GM18873 (cell line): ENCODE measurements around the gene DPY19L3.
"Not testable (repeated sequence)": the region's sequence is repeated elsewhere in the genome, so short reads cannot be mapped to it uniquely, and the experiment has no call there.

Experiments used
- ATAC-seq: cut with Tn5 transposase; IDR thresholded peaks from one replicate; pipeline ENCODE4 v1.9.1; 2021; ENCODE audit warnings: mild to moderate bottlenecking, moderate library complexity, moderate number of reproducible peaks; ENCODE audit not compliant: unreplicated experiment, low FRiP score

Gene DPY19L3

DNA sequence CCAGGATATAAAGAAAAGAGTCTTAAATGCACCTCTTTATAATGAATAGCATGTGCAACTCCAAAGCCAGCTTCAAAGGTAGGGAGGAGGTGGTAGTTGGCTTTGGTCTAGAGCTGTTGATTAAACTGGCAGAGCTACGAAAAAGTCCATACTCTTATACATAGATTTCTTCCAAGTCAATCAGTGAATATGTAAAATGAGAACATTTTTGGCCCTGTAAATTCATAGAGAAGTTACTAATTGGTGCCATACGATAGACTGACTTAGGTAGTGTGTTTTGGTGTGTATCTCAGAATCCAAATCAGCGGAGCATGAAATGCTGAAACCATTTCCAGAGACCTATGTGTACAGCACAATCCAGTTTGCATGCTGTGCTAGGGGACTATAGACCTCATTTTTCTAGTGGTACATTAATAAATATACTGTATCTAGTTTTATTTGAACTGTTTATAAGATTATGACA, 17.1 kb upstream of the DPY19L3 start:
- ATAC-seq: no peak

DNA sequence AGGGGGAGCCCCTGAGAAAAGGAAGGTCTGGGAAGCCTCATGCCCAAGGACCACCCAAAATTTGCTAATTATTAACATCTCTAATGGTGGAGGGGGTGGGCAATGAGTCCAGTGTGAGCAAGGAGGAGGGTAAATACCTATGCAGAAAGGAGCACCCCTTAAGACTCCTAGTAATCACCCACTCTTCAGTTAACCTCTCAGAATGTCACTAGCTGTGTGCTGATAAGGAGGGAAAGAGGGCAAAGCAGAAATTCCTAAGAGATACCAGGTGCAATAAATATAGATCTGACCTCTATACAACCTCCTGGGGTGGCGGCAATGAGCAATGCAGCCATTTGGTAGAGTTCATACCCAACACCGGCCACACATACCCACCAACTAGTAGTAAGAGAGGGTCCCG, 12.7 kb upstream of the DPY19L3 start:
- no peak for ATAC-seq

DNA sequence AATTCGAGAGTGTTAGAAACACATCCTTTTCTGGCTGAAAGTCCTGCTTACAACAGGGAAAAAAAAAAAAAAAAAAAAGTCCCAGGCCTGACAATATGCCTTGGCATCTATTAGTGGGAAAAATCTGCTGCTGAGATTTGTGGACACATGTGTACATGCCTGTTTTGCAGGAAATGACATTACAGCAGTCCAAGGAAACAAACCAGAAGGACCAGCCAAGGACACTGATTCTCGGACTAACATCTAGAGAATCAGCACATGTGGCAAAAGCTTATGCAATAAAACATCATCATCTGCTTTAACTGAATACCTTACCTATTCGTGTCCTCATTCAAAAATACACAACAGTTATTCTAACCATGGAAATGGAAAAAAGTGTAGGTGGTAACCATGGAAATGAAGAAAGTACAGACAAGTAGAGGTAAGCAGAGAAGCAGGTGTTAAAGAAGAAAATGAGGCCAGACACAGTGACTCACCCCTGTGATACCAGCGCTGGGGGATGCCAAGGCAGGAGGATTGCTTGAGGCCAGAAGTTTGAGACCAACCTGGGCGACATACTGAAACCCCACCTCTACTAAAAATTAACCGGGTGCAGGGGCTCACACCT, 9.4 kb upstream of the DPY19L3 start:
- ATAC-seq: no peak

DNA sequence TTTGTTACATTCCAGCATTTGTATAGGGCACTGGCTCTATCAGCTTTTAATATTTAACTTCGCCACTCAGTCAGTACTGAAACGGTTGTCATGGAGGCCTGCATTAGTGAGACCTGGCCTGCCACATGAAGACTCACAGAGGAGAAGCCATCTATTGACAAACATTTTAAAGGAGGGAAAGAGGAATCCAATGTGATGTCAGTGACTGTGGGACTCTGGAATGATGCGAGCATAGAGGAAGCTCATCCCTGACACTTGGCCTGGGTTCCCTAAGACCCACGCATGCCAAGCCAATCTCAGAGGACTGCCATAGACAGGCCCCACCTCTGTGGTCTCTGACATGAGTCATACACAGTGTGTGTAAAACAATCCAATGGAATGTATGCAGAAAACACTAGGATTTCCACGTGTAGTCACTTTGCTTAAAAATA, 7.9 kb upstream of the DPY19L3 start:
- no peak for ATAC-seq

DNA sequence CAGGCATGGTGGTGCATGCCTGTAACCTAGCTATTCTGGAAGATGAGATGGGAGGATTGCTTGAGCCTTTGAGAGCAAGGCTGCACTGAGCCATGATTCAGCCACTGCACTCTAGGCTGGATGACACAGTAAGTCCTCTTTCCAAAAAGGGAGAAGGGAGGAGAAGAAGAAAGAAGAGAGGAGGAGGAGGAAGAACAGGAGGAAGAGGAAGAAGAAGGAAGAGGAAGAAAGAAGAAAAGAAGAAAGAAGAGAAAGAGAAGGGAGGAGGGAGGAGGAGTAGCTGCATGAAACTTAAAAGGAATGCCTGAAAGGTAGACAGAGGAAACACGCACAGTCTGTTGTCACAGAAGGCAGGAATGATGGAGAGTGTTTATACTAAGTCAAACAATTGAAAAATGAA, 3.6 kb upstream of the DPY19L3 start:
- no peak for ATAC-seq

DNA sequence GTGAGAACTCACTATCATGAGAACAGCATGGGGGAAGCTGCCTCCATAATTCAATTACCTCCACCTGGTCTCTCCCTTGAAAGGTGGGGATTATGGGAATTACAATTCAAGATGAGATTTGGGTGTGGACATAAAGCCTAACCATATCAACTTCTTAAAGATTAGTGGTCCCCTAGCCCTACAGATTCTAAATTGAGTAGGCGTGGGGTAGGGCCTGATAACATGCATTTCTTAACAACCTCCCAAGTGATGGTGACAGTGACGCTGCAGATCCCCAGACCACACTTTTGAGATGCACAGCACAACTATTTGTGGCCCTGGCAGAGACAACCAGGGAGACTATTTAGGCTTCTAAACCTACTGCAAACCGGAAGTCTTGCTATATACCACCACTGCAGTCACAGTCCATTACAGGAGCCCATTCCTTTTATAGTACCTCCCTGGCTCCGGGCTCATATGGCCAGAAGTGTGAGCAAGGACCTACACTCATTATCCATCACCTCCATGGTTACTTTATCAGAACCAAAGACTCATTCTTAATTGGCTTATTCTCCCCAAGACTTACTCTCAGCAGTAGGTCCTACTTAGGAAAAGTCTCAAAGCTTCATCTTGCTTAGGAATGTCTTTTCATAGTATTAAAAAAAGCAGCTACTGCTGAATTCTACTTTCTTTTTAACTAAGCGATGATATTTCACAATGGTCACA, 2.1 kb upstream of the DPY19L3 start:
- ATAC-seq: no peak

DNA sequence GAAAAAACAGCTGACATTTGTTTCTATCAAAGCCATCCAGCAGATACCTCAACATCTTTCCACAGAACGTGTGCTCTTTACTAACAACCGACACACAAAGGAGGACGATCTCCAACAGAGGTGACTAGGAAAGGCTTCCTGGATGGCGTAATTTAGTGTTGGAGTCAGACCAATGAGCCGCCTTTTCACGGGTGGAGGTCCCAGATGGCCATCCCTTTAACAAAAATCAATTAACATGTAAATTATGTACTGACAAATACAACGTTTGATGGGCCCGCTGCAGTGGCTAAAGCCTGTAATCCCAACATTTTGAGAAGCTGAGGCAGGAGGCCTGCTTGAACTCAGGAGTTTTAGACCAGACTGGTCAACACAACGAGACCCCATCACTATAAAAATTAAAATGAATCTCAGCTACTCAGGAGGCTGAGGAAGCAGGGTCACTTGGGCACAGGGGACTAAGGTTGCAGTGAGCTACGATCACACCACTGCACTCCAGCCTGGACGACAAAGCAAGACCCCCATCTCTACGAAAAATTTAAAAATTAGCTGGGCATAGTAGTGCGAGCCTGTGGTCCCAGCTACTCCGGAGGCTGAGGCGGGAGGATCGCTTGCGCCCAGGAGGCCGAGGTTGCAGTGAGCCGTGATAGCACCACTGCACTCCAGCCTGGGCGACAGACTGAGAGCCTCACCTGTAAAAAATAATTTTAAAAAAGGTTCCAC, 1.2 kb upstream of the DPY19L3 start:
- no peak for ATAC-seq

DNA sequence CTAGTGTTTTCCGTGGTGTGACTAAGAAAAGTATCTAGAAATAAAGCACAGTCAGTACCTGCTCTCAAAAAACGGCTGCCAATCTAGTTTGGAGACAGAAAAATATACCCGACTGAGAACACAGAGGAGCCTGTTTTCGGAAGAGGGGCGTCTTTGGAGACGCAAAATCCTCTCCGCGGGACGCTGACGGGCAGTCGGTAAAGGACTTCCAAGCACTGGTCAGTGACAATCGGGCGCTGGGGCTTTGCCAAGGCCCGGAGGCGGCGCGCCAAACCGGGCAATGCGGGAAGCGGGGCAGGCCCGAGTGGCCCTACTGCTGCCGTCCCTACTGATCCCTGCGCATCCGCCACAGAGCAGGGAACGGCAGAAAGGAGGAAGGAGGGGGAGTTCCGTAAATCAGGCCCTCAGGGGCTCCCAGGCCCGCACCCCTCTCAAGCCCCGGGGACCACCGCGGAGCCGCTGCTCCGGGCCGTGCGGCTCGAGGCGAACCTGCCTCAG, 588 bp upstream of the DPY19L3 start:
- peak; percentile 17 for ATAC-seq

DNA sequence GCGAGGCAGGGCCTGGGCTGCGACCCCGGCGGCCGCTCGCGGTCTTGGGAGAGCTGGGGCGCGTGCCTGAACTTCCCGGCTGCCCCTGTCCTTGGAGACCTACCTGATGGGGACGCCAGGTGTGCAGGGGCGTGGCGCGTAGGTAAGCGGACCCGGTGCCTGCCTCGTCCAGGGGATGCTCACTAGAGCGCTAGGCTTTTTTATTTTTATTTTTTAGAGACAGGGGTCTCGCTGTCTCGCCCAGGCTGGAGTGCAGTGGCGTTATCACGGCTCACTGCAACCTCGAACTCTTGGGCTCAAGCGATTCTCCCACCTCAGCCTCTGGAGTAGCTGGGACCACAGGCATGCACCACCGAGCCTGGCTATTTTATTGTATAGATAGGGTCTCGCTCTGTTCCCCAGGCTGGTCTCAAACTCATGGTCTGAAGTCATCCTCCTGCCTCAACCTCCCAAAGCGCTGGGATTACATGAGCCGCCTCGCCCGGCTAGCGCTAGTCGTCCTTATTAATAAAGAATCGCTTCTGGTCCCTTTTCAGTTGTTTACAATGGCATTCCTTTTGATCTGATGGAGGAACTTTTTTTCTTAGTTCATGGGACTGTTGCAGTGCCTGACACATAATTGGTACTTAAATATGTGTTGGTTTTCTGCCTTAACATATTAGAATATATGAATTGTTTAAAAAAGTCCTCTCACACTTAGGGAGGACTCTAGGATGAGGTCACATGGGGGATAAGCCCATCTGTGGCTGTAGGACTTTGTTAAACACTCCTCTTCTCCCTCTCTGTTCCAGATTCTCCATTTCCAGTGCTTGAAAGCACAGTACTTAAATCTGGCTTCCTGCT, 812 bp downstream of the DPY19L3 start:
- no peak for ATAC-seq

DNA sequence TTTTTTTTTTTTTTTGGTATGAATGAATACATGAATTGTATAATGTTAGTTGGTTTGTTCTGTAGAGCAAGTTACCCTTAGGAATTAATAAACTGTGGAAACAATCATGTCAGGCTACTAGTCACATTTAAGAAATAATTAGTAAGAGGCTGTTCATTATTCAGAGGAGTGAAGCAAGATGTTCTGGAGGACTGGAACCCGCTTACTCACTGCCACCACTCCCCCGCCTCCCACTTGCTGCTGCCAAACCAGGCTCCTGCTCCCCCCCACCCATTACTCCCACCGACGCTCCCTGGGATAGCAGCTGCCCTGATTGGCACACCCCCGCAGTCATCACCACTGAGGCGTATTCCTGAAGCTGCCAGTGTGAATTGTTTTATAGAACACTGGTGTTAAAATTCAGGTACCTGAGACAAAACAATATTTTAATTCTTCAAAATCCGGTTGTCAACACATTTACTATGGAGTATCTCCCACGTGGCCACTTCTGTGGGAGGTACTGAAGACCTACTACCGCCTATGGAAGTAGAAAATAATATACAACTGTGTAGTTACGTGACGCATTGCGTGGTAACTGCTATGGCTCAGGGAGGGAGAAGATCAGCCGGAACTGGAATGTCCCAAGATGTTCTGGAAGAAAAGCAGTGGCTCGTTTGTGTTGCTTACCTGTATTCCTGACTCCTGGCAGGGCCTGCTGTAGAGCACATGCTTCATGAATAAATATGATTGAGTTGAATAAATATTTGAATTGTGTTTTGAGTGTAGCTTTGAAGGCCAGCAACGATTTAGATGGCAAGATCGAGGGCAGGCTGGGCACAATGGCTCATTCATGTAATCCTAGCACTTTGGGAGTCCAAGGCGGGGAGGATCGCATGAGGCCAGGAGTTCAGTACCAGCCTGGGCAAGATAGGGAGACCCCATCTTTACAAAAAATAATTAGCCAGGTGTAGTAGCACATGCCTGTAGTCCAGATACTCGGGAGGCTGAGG, 1.7 kb downstream of the DPY19L3 start:
- ATAC-seq: no peak

DNA sequence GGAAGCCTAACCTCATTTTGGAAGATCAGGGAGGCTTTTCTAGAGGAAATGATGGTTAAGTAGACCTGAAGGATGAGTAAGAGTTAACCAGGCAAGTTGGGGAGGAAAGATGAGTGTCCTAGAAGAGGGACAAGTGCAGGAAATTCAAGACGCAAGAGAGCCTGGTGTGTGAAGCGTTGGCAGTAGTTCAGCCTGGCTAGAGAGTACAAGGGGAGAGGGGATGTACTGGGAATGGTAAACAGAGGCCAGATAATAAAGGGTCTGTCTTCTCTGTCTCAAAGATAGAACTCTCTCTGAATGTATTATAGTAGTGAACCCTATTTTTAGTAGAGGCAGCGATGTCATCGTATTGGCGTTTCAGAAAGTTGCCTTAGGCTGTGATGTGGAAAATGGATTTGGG, 9.7 kb downstream of the DPY19L3 start:
- no peak for ATAC-seq

DNA sequence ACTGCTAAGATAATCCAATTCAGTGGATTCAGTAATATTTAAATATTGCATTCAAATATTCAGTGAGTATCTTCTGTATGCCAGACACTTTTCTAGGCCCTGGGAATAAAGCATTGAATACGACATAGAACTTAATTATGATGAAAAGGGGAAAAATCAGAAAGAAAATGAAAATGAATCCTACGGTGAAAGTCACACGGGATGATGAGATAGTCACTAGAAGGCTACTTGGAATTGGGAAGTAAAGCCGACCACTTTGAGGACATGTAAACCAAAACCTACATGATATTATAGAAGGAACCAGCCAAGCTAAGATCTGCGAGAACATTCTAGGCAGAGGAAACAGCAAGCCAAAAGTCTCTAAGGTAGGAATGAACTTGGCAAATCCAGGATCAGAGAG, 10.1 kb downstream of the DPY19L3 start:
- no peak for ATAC-seq

DNA sequence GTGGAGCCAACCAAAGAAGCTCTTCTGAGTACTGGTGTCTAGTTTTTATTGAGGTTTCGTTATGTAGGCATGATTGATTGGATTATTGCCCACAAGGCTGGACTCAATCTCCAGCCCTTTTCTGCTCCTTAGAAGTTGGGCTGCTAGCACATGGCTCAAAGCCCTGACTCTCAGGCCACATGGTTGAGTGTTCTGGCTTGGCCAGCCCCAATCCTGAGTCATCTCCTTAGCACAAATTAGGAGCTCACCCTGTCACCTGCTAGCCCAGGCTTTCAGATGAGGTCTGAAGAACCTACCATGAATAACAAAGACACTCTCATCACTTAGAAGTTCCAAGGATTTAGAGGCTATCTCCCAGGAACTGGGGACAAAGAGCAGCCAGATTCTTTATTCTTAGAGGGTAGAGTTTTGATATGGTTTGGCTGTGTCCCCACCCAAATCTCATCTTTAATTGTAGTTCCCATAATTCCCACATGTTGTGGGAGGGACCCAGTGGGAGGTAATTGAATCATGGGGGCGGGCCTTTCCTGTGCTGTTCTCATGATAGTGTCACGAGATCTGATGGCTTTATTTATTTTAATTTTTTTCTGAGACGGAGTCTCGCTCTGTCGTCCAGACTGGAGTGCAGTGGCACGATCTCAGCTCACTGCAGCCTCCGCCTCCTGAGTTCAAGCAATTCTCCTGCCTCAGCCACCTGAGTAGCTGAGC, 11.3 kb downstream of the DPY19L3 start:
- ATAC-seq: no peak

DNA sequence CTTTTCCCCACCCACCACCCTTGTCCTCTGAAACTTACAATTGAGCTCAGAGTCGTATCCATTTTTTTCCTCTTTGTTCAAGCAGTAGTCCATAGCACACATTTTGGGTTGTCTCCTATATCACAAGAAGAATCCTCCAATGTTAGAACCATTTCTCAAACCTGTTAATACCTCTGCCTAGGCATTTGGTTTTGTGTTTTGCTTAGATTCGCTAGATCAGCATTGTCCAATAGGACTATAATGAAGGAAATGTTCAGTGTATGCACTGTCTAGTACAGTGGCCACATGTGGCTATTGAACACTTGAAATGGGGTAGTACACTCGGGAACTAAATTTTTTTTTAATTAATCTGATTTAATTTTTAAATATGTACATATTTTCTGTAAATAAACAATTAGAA, 12.6 kb downstream of the DPY19L3 start:
- ATAC-seq: no peak

DNA sequence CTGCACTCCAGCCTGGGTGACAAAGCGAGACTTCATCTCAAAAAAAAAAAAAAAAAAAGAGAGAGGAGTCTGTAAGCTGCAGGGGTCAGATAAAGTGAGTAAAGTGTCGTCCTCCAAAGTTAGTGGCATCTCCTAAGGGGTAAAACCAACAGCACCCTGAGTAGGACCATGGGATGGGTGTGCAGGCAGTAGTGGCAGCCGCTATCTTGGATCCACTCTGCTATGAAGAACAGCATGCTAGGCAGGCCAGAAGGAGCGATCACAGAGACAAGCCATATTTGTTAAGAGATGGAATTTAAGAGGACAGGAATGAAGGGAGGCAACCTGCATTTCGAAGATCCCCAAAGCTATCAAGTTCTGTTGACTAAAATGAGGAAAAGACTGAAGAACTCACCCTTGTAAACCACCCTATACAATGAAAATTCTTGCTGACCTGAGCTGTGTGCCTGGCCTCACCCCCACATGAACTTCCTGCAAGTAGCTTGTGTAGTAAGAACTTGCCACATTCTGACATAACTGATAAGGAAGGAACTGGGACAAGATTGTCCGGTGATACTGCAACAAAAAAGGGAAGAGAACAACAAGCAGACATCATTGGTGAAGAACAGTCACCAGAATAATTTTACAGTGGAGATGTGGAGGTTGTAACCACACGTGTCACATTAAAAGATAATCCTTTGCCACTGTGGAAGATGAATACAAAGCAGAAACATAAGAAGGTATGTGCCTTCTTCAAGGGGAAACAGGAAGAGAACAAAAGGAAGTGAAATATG, 16.2 kb downstream of the DPY19L3 start:
- ATAC-seq: no peak

DNA sequence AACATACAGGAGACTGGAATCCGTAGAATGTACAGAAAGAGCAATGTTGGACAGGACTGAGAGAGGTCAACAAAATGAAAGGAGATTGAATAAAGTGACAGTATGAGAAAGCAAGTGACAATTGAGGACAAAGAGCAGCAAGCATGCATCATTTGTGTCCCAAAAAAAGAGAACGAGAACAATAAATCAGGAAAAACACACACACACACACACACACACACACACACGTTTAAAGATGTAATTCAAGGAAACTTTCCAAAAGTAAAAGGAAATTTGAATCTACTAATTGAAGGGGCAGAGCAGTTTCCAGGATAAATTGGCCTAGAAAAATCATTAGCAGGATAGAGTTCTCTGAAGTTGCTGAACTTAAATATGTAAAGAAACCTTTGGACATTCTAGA, 16.9 kb downstream of the DPY19L3 start:
- ATAC-seq: no peak

DNA sequence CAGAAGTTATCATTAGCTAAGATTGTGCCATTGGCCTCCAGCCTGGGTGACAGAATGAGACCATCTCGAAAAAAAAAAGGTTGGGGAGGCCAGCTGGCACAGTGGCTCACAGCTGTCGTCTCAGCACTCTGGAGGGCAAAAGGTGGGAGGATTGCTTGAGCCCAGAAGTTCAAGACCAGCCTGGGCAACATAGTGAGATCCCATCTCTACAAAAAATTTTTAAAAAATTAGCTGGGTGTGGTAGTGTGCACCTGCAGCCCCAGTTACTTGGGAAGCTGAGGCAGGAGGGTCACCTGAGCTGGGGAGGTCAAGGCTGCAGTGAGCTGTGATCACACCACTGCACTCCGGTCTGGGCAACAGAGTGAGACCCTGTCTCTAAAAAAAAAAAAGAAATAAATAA, 18.4 kb downstream of the DPY19L3 start:
- ATAC-seq: not testable (repeated sequence)

DNA sequence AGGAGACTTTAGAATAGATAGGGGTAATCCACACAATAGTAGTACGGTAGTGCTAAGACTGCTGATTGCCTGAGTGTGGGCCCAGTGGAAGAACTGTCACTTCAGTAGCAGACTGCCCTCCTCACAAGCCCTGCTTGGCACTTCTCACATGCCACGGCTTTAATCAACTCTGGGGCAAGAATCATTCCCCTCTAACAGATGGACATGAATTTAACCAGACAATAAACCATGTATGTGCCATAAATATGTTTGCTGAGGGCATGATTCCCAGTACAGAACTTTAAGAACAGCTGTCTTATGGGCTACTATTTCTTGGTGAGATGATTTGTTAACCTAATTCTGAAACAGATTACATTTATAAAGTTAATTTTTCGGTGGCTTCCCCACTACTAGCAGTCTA, 22.0 kb downstream of the DPY19L3 start:
- ATAC-seq: no peak
